Prostate gland (tissue), 2 donors: Measurements from ENCODE around the gene TNFAIP1. TPM values are rescaled to one million over a fixed set of nuclear protein-coding genes. Genes with fewer than 3 reads are reported as not detected.
"Not testable (repeated sequence)": the region's sequence is repeated elsewhere in the genome, so short reads cannot be mapped to it uniquely, and the experiment has no call there.

Source experiments
- DNase-seq: peaks from one replicate; pipeline ENCODE4 v3.0.0-alpha.2; 2019; ENCODE audit warnings: low spot score
- H3K27ac ChIP-seq, 2 donors: fragments of 200-600 bp; sonication (generic); 2 replicates each; pipeline ENCODE4 v1.5.1; 2017 to 2019
- H3K27me3 ChIP-seq: fragments of 200-600 bp; sonication (generic); replicated peaks from 2 replicates; pipeline ENCODE4 v1.5.1; 2019; ENCODE audit not compliant: insufficient read depth
- H3K36me3 ChIP-seq, 2 donors: fragments of 200-600 bp; sonication (generic); 1 replicate in 1 of 2; 2 replicates in 1 of 2; pipeline versions ENCODE4 v1.5.1 to v1.8.1; 2017 to 2019
- H3K4me1 ChIP-seq: fragments of 200-600 bp; sonication (generic); replicated peaks from 2 replicates; pipeline ENCODE4 v1.5.1; 2019
- H3K4me3 ChIP-seq, 2 donors: fragments of 200-600 bp; sonication (generic); 2 replicates each; pipeline ENCODE4 v1.5.1; 2017 to 2019
- H3K9me3 ChIP-seq: fragments of 200-600 bp; sonication (generic); 2 replicates; pipeline ENCODE4 v1.5.1; 2017
- POLR2A ChIP-seq: fragments of 450-650 bp; IDR thresholded peaks from one replicate; pipeline ENCODE4 v1.6.1; 2016; ENCODE audit warnings: antibody characterized with exemption, mild to moderate bottlenecking
- POLR2AphosphoS5 ChIP-seq: sonication (generic); formaldehyde crosslinking; IDR thresholded peaks from one replicate; pipeline ENCODE4 v1.6.1; 2017; ENCODE audit warnings: antibody characterized with exemption
- WGBS: methylation state at CpG from one replicate; pipeline ENCODE4 v1.1.5; 2018; 5-methylcytosine and 5-hydroxymethylcytosine counted together
- intact Hi-C: fragments of 100-400 bp; cut with DNase I; formaldehyde crosslinking; loops from one replicate; pipeline ENCODE4 v1.14.2; 2022
- total RNA-seq, 2 donors: library from RNA; depleted of rRNA; stranded (reverse); fragments of >200 nt; gene quantifications; one replicate each; pipeline ENCODE4 v1.1.0, GENCODE V29; 2016
- TF ChIP-seq, protein P1 (sequence below), 4 experiments: fragments of 200-600 bp in 2 of 4; fragments of 450-650 bp in 2 of 4; sonication (generic) in 2 of 4; IDR thresholded peaks; 1 replicate in 3 of 4; 2 replicates in 1 of 4; pipeline ENCODE4 v1.5.1; 2016 to 2019; ENCODE audit warnings: antibody characterized with exemption in 4 of 4, mild to moderate bottlenecking in 2 of 4, moderate library complexity in 2 of 4

TNFAIP1 gene, protein sequence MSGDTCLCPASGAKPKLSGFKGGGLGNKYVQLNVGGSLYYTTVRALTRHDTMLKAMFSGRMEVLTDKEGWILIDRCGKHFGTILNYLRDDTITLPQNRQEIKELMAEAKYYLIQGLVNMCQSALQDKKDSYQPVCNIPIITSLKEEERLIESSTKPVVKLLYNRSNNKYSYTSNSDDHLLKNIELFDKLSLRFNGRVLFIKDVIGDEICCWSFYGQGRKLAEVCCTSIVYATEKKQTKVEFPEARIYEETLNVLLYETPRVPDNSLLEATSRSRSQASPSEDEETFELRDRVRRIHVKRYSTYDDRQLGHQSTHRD
- 10 to 100 TPM; 32.2 to 63.1 TPM for total RNA-seq

DNA sequence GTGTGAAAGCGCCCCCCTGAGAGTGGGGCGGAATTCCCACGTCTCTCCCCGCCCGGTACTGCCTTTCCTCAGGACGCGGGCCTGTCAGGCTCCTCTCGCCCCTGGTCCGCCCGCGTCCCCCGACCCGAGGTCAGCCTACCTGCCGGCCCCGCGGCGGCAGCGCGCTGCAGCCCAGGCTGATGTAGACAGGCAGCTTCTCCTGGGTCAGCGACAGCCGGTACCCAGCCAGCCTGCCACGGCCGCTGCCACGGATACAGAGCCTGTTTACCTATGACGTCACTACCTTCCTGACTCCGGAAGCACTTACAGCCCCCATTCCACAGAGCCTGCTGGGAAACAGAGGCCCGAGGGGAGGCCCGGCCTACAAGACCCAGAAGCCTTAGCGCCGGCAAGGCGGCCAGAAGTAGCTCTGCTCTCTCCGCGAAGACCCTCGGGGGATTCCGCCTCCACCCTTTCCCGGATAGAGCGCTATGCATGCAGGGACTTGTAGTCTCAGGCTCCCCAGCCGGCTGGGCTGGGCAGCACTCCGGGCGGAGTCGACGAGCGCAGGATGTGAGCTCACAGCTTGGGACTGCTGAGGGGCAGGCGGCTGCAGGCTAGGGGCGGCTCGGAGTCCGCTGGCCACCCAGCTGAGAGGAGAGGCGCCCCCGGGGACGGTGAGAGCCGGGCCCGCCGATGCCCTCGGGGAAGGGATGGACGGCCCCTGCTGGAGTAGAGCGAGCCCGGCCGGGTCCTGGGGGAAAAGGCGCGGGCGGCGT is at the start of gene TNFAIP1, which contains the start of gene IFT20:
TSS of gene TNFAIP1 (plus strand) at position 561 of the 758 bp plus-strand sequence. CDS start 3,761 bp downstream, outside the sequence.
TSS of gene IFT20 (minus strand) at position 272 of the 758 bp plus-strand sequence. CDS start 3,487 bp downstream, outside the sequence.
- under 1% methylated on average over 59 of the region's 62 CpGs for WGBS
- TF ChIP-seq POLR2AphosphoS5, result peak; percentile 100
- peak; percentile 95 for TF ChIP-seq POLR2A
- TF ChIP-seq, protein P1, sequence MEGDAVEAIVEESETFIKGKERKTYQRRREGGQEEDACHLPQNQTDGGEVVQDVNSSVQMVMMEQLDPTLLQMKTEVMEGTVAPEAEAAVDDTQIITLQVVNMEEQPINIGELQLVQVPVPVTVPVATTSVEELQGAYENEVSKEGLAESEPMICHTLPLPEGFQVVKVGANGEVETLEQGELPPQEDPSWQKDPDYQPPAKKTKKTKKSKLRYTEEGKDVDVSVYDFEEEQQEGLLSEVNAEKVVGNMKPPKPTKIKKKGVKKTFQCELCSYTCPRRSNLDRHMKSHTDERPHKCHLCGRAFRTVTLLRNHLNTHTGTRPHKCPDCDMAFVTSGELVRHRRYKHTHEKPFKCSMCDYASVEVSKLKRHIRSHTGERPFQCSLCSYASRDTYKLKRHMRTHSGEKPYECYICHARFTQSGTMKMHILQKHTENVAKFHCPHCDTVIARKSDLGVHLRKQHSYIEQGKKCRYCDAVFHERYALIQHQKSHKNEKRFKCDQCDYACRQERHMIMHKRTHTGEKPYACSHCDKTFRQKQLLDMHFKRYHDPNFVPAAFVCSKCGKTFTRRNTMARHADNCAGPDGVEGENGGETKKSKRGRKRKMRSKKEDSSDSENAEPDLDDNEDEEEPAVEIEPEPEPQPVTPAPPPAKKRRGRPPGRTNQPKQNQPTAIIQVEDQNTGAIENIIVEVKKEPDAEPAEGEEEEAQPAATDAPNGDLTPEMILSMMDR (IDR thresholded peaks at IDR 0.05), result peak in 1 of 4 experiments; percentile 24
- H3K4me1 ChIP-seq, result peaks cover 12% of the 10 kb centered on the region

DNA sequence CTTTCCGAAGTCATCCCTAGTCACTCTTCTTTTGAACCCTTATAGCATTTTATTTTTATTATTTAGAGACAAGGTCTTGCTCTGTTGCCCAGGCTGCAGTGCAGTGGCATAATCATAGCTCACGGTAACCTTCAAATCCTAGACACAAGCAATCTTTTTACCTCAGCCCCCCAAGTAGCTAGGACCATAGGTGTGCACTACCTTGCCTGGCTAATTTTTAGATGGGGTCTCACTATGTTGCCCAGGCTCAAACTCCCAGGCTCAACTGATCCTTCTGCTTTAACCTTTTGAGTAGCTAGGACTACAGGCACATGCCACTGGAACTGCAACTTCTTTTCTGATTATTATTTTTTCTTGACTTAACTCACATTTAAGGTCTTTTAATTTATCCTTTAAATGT is 49.6 kb upstream of the TNFAIP1 start:
- intact Hi-C loops, result no loop called here
- Histone ChIP-seq H3K27me3 (no peaks in the 10 kb centered on the region), H3K27ac (no peak overlapping the region), H3K4me3 (no peak overlapping the region), H3K9me3 (no peaks in the 10 kb centered on the region), H3K36me3 (no peaks in the 10 kb centered on the region), H3K4me1 (no peaks in the 10 kb centered on the region)
- no peak for DNase-seq
- 95% methylated on average over 2 of the region's 2 CpGs for WGBS
- TF ChIP-seq POLR2AphosphoS5, result no peak
- no peak for TF ChIP-seq POLR2A
- TF ChIP-seq, protein P1 (IDR thresholded peaks at IDR 0.05), result no peak

More for the DNA sequence above, at the start of gene TNFAIP1, which contains the start of gene IFT20:
- DNase-seq, result peak; percentile 99
- Histone ChIP-seq H3K27me3 (no peaks in the 10 kb centered on the region), H3K4me3 (peak within 1 kb of the TSS; percentile 88 to 94), H3K9me3 (no peaks in the 10 kb centered on the region), H3K27ac (peak within 1 kb of the TSS; percentile 87 to 88), H3K36me3 (peaks cover 0 to 13% of the 10 kb centered on the region in 2 donors)
- intact Hi-C loops, result loop anchor here (5.0 kb wide), 1 partner anchor 617 kb away; the partner anchor contains the start of gene PHF12

DNA sequence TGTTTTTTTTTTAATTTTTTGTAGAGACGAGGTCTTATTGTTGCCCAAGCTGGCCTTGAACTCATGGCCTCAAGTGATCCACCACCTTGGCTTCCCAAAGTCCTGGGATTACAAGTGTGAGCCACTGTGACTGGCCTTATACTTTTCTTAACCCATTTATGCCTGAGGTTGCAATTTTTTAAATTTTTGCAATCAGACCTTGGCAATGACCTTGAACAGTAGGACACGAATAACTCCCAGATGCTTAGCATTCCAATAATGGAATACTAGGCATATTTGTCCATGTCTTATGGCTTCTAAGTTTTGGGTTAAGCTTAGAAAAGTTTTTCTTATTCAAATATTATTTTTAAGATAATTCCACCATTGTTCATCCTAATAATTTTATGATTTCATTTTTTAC is 44.9 kb upstream of the TNFAIP1 start:
- no peak overlapping the region for H3K4me3 ChIP-seq
- intact Hi-C loops, result no loop called here
- no peaks in the 10 kb centered on the region for H3K27me3 ChIP-seq
- no peak overlapping the region for H3K27ac ChIP-seq
- no peak for DNase-seq
- H3K9me3 ChIP-seq, result no peaks in the 10 kb centered on the region
- TF ChIP-seq, protein P1 (IDR thresholded peaks at IDR 0.05), result no peak
- TF ChIP-seq POLR2AphosphoS5, result no peak
- TF ChIP-seq POLR2A, result no peak
- H3K4me1 ChIP-seq, result no peaks in the 10 kb centered on the region
- H3K36me3 ChIP-seq, result no peaks in the 10 kb centered on the region
- WGBS, result 81% methylated on average over 2 of the region's 2 CpGs

DNA sequence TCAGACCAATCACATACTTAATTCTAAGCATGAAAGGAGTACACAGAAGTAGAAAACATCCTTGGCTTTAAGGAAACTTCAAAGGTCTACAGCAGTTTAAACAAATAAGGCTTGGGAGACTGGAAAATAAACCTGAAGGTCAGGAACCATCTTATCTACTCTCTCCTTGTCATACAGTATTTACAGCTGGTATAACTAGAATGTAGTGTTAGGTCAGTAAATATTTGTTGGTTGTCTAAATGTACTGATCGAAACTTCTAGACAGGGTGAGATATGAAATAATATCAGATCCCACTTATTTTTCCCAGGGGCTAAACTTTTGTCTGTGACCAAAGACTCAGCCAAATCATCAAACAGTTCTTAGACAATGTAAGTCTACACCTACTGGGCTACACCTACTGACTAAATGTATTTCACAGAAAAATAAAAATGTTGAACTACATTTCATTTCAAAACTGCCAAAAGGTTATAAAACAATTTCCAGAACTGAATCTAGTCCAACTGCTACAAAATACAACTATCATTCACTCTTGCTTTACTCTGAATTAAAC is 43.7 kb upstream of the TNFAIP1 start:
- Histone ChIP-seq H3K4me1 (no peaks in the 10 kb centered on the region), H3K27me3 (no peaks in the 10 kb centered on the region), H3K4me3 (no peak overlapping the region), H3K36me3 (no peaks in the 10 kb centered on the region), H3K9me3 (no peaks in the 10 kb centered on the region), H3K27ac (no peak overlapping the region)
- DNase-seq, result no peak
- TF ChIP-seq POLR2A (no peak), POLR2AphosphoS5 (no peak)
- TF ChIP-seq, protein P1 (IDR thresholded peaks at IDR 0.05), result no peak
- intact Hi-C loops, result no loop called here
- WGBS, result 48% methylated on average over 1 of the region's 1 CpG

DNA sequence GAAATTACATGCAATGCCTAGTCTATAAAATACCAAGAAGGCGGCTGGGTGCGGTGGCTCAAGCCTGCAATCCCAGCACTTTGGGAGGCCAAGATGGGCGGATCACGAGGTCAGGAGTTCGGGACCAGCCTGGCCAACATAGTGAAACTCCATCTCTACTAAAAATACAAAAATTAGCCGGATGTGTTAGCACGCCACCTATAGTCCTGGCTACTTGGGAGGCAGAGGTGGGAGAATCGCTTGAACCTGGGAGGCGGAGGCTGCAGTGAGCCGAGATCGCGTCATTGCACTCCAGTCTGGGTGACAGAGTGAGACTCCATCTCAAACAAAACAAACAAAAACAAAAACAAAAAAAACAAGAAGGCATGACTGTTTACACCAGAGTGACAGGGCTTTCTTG is 42.7 kb upstream of the TNFAIP1 start:
- H3K36me3 ChIP-seq, H3K4me1 ChIP-seq, H3K4me3 ChIP-seq, DNase-seq, H3K27me3 ChIP-seq, H3K27ac ChIP-seq, intact Hi-C loops, H3K9me3 ChIP-seq: not testable (repeated sequence)
- 81% methylated on average over 12 of the region's 12 CpGs for WGBS
